Fibroblast of peridontal ligament (primary cell): ENCODE data around the gene RREB1.
A peak's percentile ranks its signal among the peaks of the same experiment; 100 is the strongest.

Experiments used
- DNase-seq: peaks from one replicate; pipeline ENCODE4 v3.0.0-alpha.2; 2010; ENCODE audit errors: extremely low read depth

The RREB1 gene

GRCh38 chr6:7219310-7219709 lies 111.5 kb downstream of the RREB1 start:
- DNase-seq, result peak; percentile 31

DNA sequence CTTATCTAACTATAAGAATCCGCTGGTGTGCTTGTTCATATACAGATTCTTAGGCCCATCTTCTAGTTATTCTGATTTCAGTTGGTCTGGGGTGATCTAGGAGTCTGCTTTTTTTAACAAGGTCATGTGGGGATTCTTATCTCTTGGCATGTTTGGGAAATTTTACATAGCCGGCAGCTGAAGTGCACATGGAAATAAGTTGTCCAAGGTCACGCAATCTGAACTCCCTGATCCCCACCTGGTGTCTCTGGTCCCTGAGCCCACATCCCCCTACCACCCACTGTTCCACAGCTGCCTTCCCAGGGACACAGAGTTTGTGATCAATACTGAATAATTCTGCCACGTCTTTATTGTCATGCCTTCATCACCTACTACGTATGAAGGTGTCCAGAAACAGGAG lies 114.4 kb downstream of the RREB1 start:
- DNase-seq, result no peak

DNA sequence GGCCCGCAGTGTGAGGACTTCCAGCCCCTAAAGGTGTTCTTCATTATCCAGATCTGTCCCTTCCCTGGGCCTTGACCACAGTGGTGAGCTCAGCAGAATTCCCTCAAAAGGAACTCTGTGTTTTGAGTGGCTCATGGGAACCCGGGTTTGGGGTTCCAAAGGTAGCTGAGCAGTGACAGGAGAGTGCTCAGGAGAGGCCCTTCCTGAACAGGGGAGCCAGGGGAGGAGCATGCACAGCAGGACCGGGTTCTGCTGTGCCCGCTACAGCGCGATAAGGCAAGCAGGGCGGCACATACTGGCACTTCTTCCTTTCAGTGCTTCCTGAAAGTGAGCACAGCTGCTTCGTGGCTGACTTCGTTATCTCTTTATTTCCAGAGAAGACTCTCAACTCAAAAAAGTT lies 117.0 kb downstream of the RREB1 start:
- no peak for DNase-seq

DNA sequence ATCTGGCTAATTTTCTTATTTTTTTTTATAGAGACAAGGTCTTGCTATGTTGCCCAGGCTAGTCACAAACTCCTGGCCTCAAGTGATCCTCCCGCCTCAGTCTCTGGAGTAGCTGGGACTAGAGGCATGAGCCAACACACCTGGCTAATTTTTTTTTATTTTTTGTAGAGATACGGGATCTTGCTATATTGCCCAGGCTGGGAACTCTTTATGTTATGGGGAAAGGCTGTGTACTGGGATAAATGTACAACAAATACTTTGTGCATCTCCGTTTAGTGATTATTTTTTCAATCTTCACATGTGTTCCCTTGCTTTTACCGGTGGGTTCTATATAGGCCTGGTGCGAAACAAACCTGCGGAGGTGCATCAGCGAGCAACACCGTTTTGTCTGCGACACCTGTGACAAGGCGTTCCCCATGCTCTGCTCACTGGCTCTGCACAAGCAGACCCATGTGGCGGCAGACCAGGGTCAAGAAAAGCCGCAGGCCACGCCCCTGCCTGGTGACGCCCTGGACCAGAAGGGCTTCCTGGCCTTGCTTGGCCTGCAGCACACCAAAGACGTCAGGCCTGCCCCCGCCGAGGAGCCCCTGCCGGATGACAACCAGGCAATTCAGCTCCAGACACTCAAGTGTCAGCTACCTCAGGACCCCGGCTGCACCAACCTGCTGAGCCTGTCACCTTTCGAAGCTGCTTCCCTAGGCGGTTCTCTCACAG lies 121.1 kb downstream of the RREB1 start:
- no peak for DNase-seq

DNA sequence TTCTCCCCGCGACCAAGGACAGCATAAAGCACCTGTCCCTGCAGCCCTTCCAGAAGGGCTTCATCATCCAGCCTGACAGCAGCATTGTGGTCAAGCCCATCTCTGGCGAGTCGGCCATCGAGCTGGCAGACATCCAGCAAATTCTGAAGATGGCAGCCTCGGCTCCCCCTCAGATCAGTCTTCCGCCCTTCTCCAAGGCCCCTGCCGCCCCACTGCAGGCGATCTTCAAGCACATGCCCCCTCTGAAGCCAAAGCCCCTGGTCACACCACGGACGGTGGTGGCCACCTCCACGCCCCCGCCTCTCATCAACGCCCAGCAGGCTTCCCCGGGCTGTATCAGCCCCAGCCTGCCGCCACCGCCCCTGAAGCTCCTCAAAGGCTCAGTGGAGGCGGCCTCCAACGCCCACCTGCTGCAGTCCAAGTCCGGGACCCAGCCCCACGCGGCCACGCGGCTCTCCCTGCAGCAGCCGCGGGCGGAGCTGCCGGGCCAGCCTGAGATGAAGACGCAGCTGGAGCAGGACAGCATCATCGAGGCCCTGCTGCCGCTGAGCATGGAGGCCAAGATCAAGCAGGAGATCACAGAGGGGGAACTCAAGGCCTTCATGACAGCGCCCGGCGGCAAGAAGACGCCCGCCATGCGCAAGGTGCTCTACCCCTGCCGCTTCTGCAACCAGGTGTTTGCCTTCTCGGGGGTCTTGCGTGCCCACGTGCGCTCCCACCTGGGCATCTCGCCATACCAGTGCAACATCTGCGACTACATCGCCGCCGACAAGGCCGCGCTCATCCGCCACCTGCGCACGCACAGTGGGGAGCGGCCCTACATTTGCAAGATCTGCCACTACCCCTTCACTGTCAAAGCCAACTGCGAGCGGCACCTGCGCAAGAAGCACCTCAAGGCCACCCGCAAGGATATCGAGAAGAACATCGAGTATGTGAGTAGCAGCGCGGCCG lies 121.9 kb downstream of the RREB1 start:
- no peak for DNase-seq

DNA sequence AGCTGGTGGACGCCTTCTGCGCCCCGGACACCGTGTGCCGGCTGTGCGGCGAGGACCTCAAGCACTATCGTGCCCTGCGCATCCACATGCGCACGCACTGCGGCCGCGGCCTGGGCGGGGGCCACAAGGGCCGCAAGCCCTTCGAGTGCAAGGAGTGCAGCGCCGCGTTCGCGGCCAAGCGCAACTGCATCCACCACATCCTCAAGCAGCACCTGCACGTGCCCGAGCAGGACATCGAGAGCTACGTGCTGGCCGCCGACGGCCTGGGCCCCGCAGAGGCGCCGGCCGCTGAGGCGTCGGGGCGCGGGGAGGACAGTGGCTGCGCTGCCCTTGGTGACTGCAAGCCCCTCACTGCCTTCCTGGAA lies 122.5 kb downstream of the RREB1 start:
- no peak for DNase-seq

DNA sequence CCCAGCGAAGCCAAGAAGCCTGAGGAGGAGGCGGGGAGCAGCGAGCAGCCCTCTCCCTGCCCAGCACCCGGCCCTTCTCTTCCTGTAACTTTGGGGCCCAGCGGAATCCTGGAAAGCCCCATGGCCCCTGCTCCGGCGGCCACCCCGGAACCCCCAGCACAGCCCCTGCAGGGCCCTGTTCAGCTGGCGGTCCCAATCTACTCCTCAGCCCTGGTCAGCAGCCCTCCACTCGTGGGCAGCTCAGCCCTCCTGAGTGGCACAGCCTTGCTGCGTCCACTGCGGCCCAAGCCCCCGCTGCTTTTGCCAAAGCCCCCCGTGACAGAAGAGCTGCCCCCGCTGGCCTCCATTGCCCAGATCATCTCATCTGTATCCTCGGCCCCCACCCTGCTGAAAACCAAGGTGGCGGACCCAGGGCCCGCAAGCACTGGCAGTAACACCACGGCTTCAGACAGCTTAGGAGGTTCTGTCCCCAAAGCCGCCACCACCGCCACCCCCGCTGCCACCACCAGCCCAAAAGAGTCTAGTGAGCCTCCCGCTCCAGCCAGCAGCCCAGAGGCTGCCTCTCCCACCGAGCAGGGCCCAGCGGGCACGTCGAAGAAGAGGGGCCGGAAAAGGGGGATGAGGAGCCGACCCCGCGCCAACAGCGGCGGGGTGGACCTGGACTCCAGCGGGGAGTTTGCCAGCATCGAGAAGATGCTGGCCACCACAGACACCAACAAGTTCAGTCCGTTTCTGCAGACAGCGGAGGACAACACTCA lies 123.4 kb downstream of the RREB1 start:
- DNase-seq, result no peak

GRCh38 chr6:7232351-7232750 lies 124.6 kb downstream of the RREB1 start:
- no peak for DNase-seq

- DNase-seq, result no peak
These were observed 126.8 kb downstream of the RREB1 start for GRCh38 chr6:7234547-7234946.

DNA sequence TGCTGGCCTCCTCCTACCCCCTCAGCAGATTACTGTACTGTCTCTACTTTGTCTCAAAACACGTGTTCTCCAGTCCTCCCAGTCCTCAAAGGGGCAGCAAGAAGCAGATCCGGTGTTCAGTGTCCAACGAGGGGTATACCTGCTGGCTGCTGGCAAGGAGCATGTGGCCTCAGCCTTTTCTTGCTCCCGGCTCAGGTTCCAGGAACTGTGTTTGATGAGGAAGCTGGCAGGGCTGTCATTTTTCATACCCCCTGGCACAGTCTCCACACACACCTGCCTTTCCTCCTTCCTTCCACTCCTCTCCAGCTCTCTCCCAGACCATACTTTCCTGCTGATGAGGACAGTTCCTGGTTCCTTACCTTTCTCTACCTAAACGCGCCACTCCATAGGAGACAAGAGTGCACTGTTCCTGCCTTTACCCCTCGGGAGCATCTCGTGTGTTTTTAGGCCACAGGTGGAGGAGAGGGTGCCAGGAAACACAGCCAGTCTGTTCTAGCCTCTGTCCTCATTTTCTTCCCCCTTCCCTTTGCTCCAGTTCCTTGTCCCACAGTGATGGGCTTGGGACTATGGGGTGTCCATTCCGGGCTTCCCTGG lies 128.0 kb downstream of the RREB1 start:
- DNase-seq, result no peak

- DNase-seq, result no peak
These were observed 128.8 kb downstream of the RREB1 start for GRCh38 chr6:7236306-7237209.

DNA sequence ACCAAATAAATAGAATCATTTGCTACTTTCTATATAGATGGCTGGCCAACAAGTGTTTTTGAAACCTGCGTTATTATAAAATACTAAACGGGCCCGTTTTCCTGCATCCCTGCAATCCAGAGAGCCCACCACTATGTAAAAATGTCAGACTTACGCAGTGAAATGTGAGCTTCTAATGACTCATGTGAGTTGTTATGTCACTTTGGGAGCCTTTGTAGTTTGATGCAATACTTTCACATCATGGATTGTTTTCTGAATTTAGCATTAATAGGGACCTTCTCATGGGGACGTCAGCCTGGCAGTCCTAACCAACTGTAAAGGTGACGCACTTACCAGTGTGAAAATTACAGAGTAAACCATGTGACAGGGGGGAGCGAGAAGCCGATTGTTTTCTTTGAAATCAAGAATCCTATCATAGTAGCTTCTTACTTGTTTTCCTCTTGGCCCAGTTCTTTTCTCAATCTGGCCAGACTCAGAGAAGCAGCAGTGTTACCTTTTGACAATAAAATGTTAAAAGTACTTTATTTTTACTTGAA lies 130.0 kb downstream of the RREB1 start:
- DNase-seq, result peak; percentile 37

GRCh38 chr6:7238526-7238899 lies 130.8 kb downstream of the RREB1 start:
- DNase-seq, result no peak

- DNase-seq, result peak; percentile 40
These were observed 131.3 kb downstream of the RREB1 start for GRCh38 chr6:7238900-7239589.

DNA sequence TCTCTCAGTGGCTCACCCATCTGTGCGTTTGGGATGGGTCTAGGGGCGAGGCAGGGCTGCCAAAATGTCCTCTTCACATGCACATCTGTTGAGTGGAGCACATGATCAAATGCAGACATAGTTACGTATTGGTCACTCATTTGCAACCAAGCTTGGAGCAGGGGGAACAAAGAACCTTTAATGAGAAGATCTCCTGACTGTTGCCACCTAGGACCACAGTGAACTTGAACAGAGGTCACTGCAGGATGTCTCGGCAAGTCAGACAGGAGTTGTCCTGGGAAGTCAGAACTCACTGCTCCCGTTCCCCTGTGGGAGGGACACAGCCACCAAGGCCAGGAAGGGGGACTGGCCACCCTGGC lies 131.8 kb downstream of the RREB1 start:
- no peak for DNase-seq

- DNase-seq, result no peak
These were observed 132.6 kb downstream of the RREB1 start for GRCh38 chr6:7240351-7240750.

DNA sequence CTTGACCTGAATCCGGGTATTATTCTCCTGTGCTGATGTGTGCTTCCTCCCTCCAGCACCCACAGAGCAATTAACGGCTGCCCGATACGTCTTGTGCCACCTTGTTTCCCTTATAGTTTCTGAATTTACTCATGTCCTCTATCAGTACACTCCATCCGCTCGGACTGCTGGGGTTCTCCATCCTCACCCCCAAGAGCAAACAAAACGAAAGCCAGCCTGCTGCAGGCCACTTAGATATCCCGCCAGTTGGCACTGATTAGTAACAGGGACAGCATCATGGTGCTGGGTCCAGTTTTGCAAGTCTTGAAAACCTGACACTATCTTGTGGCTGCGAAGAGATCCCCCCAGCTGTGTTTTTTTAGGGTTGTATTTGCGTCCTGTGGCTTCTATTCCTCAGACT lies 133.4 kb downstream of the RREB1 start:
- no peak for DNase-seq

- peak; percentile 45 for DNase-seq
These were observed 134.2 kb downstream of the RREB1 start for GRCh38 chr6:7241709-7242645.

- DNase-seq, result no peak
These were observed 135.0 kb downstream of the RREB1 start for GRCh38 chr6:7242835-7243178.
